ENCODE measurements around the gene EHD1.

EHD1 gene

DNA sequence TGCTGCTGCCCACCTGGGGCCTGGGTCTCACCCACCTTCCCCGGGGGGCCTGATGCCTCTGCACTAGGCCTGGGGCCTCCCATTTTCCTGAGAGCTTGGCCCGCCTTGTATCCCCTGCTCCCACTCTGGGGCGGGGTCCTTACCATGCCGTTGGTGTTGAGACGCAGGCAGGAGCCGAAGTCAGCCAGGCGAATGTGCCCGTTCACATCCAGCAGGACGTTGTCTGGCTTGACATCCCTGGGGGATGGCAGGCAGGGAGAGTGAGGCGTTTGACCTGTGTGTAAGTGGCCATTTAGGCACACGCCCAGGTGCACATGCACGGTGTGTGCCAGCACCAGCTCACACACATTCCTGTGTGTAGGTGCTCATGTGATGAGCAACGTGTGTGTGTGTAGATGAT, 39.1 kb downstream of the EHD1 start:
- H3K36me3 ChIP-seq (ENCODE audit: low read depth) = peaks cover 51% of the 10 kb centered on the region
- no peaks in the 10 kb centered on the region for H3K27me3 ChIP-seq (ENCODE audit: insufficient read depth, poor library complexity, severe bottlenecking)
- no peak overlapping the region for H3K4me3 ChIP-seq (ENCODE audit: severe bottlenecking)
- TF ChIP-seq CTCF (IDR thresholded peaks at IDR 0.05; ENCODE audit: poor library complexity, severe bottlenecking) = no peak
- H3K4me1 ChIP-seq (ENCODE audit: insufficient read depth, poor library complexity, severe bottlenecking) = peaks cover 24% of the 10 kb centered on the region
- H3K27ac ChIP-seq (ENCODE audit: poor library complexity, severe bottlenecking) = no peak overlapping the region
- H3K9me3 ChIP-seq (ENCODE audit: severe bottlenecking) = no peaks in the 10 kb centered on the region
- no peak for DNase-seq (ENCODE audit: low spot score)
- ATAC-seq (ENCODE audit: low read depth) = no peak

DNA sequence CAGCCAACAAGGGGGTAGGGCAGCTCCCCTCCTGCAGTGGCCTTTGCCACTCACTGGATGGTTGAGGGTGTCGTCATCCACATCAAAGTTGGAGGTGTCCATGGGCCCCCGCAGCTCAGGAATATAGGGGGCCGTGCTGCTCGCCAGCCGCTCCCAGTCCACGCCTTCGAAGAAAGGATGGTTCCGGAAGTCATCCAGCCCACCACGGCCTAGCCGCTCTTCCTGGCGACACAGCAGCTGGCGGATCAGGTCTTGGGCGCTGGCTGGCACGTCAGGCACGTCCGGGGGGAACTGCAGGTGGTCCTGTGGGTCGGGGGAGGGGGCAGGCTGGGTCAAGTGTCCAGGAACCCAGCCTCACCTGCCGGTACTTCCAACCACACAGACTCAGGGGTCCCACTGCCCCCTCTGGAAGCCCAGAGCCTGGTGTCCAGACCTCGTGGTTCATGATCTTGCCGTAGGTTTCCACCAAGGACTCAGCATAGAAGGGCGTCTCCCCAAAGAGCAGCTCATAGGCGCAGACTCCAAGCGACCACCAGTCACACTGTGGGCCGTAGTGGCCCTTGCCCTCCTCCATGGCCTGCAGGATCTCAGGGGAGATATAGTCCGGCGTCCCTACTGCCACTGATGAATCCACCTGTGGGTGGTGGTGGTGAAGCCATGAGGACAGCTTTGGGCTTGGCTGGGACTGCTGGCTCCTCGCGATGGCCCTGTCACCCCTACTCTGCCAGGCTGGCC, 39.7 kb downstream of the EHD1 start:
- H3K27ac ChIP-seq (ENCODE audit: poor library complexity, severe bottlenecking) = no peak overlapping the region
- H3K4me1 ChIP-seq (ENCODE audit: insufficient read depth, poor library complexity, severe bottlenecking) = peaks cover 24% of the 10 kb centered on the region
- peaks cover 56% of the 10 kb centered on the region for H3K36me3 ChIP-seq (ENCODE audit: low read depth)
- DNase-seq (ENCODE audit: low spot score) (no peak), ATAC-seq (ENCODE audit: low read depth) (no peak)
- H3K9me3 ChIP-seq (ENCODE audit: severe bottlenecking) = no peaks in the 10 kb centered on the region
- TF ChIP-seq CTCF (IDR thresholded peaks at IDR 0.05; ENCODE audit: poor library complexity, severe bottlenecking) = no peak
- no peaks in the 10 kb centered on the region for H3K27me3 ChIP-seq (ENCODE audit: insufficient read depth, poor library complexity, severe bottlenecking)
- no peak overlapping the region for H3K4me3 ChIP-seq (ENCODE audit: severe bottlenecking)

- TF ChIP-seq CTCF (IDR thresholded peaks at IDR 0.05; ENCODE audit: poor library complexity, severe bottlenecking) = no peak
- Histone ChIP-seq H3K36me3 (ENCODE audit: low read depth) (peaks cover 65% of the 10 kb centered on the region), H3K4me1 (ENCODE audit: insufficient read depth, poor library complexity, severe bottlenecking) (peaks cover 24% of the 10 kb centered on the region), H3K9me3 (ENCODE audit: severe bottlenecking) (no peaks in the 10 kb centered on the region), H3K4me3 (ENCODE audit: severe bottlenecking) (no peak overlapping the region), H3K27ac (ENCODE audit: poor library complexity, severe bottlenecking) (no peak overlapping the region), H3K27me3 (ENCODE audit: insufficient read depth, poor library complexity, severe bottlenecking) (no peaks in the 10 kb centered on the region)
- DNase-seq (ENCODE audit: low spot score) = no peak
- no peak for ATAC-seq (ENCODE audit: low read depth)
Observed at GRCh38 chr11:64837887-64838351, 40.5 kb downstream of the EHD1 start.

- Histone ChIP-seq H3K36me3 (ENCODE audit: low read depth) (peaks cover 74% of the 10 kb centered on the region), H3K4me1 (ENCODE audit: insufficient read depth, poor library complexity, severe bottlenecking) (peaks cover 11% of the 10 kb centered on the region), H3K27me3 (ENCODE audit: insufficient read depth, poor library complexity, severe bottlenecking) (no peaks in the 10 kb centered on the region), H3K9me3 (ENCODE audit: severe bottlenecking) (no peaks in the 10 kb centered on the region), H3K27ac (ENCODE audit: poor library complexity, severe bottlenecking) (peak overlapping the region; percentile 46), H3K4me3 (ENCODE audit: severe bottlenecking) (no peak overlapping the region)
- ATAC-seq (ENCODE audit: low read depth) (no peak), DNase-seq (ENCODE audit: low spot score) (no peak)
- TF ChIP-seq CTCF (IDR thresholded peaks at IDR 0.05; ENCODE audit: poor library complexity, severe bottlenecking) = no peak
Observed at GRCh38 chr11:64836448-64837072, 41.9 kb downstream of the EHD1 start.
